Esophagus muscularis mucosa (tissue), 4 donors: ENCODE data around the gene TRIM29. TPM values are rescaled to one million over a fixed set of nuclear protein-coding genes. Genes with fewer than 3 reads are reported as not detected.

Source experiments
- DNase-seq: peaks from one replicate; pipeline ENCODE4 v3.0.0-alpha.2; 2017; ENCODE audit errors: extremely low spot score
- H3K27ac ChIP-seq, 4 donors: fragments of 200-600 bp; sonication (generic); replicated peaks in 1 of 4; 1 replicate in 3 of 4; 2 replicates in 1 of 4; pipeline ENCODE4 v1.5.1; 2016 to 2019; ENCODE audit warnings: mild to moderate bottlenecking in 1 of 4
- H3K27me3 ChIP-seq, 4 donors: fragments of 200-600 bp; sonication (generic); one replicate each; pipeline versions ENCODE4 v1.5.1 to v1.6.0; 2016 to 2019
- H3K36me3 ChIP-seq, 4 donors: fragments of 200-600 bp; sonication (generic); one replicate each; pipeline ENCODE4 v1.5.1; 2016 to 2019
- H3K4me1 ChIP-seq, 4 donors: fragments of 200-600 bp; sonication (generic); one replicate each; pipeline ENCODE4 v1.5.1; 2016 to 2019
- H3K4me3 ChIP-seq, 4 donors: fragments of 200-600 bp; sonication (generic); 1 replicate in 2 of 4; 2 replicates in 2 of 4; pipeline ENCODE4 v1.5.1; 2016 to 2019; ENCODE audit warnings: mild to moderate bottlenecking in 4 of 4, moderate library complexity in 1 of 4
- H3K9me3 ChIP-seq, 4 donors: fragments of 200-600 bp; sonication (generic); 1 replicate in 3 of 4; 2 replicates in 1 of 4; pipeline ENCODE4 v1.5.1; 2016 to 2019
- EP300 ChIP-seq: sonication (generic); formaldehyde crosslinking; IDR thresholded peaks from one replicate; pipeline ENCODE4 v1.6.1; 2017; ENCODE audit warnings: antibody characterized with exemption
- POLR2A ChIP-seq: fragments of 450-650 bp; IDR thresholded peaks from one replicate; pipeline ENCODE4 v1.6.1; 2017; ENCODE audit warnings: antibody characterized with exemption, moderate library complexity, mild to moderate bottlenecking, low read depth
- POLR2AphosphoS5 ChIP-seq, 2 donors: sonication (generic); formaldehyde crosslinking; IDR thresholded peaks; one replicate each; pipeline ENCODE4 v1.6.1; 2017; ENCODE audit warnings: antibody characterized with exemption in 2 of 2
- WGBS: methylation state at CpG from one replicate; pipeline ENCODE4 v1.1.5; 2018; 5-methylcytosine and 5-hydroxymethylcytosine counted together
- intact Hi-C: fragments of 100-400 bp; cut with DNase I; formaldehyde crosslinking; loops from one replicate; pipeline ENCODE4 v1.15.1; 2023
- total RNA-seq, 4 donors: library from RNA; depleted of rRNA; stranded (reverse); fragments of >200 nt; gene quantifications; one replicate each; pipeline versions ENCODE4 v1.1.0 to v1.2.1, GENCODE V29; 2016
- TF ChIP-seq, protein P1 (sequence below), 3 experiments: fragments of 200-600 bp in 2 of 3; fragments of 450-650 bp in 1 of 3; sonication (generic) in 2 of 3; IDR thresholded peaks; one replicate each; pipeline ENCODE4 v1.5.1; 2017 to 2019; ENCODE audit warnings: antibody characterized with exemption in 3 of 3, mild to moderate bottlenecking in 2 of 3, moderate library complexity in 1 of 3

The TRIM29 gene
- total RNA-seq, 4 donors from 2014 or later = 0.45 to 1.3 (median 0.75) TPM

DNA sequence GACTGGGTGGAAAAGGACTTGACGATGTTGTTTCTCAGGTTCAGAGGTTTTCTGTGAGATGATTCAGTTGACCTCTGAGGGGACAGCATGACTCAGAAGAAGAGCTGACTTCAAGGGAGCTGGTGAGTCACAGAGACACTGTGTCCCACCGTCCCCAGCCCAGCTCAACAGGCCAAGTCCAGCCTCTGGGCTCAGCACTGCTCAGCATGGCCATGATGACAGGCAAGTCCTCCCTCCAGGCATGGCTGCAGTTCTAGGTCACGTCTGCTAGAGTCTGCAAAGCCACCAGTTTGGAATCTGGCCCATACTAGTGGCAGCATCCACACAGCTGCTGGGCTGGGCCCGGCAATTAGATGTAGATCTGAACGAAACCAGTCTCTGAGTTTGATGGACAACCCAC, 12.9 kb downstream of the TRIM29 start:
- DNase-seq = no peak
- peaks cover 0 to 5% (median 0%) of the 10 kb centered on the region in 4 donors for H3K4me1 ChIP-seq
- no peak overlapping the region for H3K27ac ChIP-seq
- H3K4me3 ChIP-seq = no peak overlapping the region
- H3K9me3 ChIP-seq = peaks cover 0 to 3% (median 0%) of the 10 kb centered on the region in 4 donors
- intact Hi-C loops = no loop called here
- H3K36me3 ChIP-seq = no peaks in the 10 kb centered on the region
- WGBS = 69% methylated on average over 4 of the region's 5 CpGs
- H3K27me3 ChIP-seq = peaks cover 0 to 5% (median 0%) of the 10 kb centered on the region in 4 donors
- TF ChIP-seq EP300 = no peak
- no peak for TF ChIP-seq POLR2A
- TF ChIP-seq, protein P1, sequence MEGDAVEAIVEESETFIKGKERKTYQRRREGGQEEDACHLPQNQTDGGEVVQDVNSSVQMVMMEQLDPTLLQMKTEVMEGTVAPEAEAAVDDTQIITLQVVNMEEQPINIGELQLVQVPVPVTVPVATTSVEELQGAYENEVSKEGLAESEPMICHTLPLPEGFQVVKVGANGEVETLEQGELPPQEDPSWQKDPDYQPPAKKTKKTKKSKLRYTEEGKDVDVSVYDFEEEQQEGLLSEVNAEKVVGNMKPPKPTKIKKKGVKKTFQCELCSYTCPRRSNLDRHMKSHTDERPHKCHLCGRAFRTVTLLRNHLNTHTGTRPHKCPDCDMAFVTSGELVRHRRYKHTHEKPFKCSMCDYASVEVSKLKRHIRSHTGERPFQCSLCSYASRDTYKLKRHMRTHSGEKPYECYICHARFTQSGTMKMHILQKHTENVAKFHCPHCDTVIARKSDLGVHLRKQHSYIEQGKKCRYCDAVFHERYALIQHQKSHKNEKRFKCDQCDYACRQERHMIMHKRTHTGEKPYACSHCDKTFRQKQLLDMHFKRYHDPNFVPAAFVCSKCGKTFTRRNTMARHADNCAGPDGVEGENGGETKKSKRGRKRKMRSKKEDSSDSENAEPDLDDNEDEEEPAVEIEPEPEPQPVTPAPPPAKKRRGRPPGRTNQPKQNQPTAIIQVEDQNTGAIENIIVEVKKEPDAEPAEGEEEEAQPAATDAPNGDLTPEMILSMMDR (IDR thresholded peaks at IDR 0.05) = no peak
- no peak for TF ChIP-seq POLR2AphosphoS5 (IDR thresholded peaks at IDR 0.05)

DNA sequence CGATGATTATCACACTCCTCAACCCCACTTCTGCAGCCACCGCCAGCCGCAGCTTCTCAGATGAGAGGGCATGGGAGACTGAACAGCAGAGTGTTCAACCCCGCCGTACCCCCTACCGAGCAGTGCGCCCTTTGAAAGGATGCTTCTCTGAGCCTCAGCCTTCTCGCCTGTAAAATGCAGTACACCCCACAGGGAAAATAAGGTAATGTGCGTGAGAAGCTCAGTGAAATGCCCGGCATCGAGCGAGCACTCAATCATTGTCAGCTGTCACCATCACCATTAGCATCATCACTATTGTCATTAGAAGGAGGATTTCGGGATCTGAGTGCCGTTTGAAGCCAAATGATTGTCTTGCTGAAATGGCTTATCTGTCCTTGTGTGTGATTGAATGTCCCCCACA, 13.6 kb downstream of the TRIM29 start:
- Histone ChIP-seq H3K27me3 (peaks cover 0 to 5% (median 0%) of the 10 kb centered on the region in 4 donors), H3K4me3 (no peak overlapping the region), H3K4me1 (peaks cover 0 to 5% (median 0%) of the 10 kb centered on the region in 4 donors), H3K9me3 (peaks cover 0 to 3% (median 0%) of the 10 kb centered on the region in 4 donors), H3K27ac (no peak overlapping the region), H3K36me3 (no peaks in the 10 kb centered on the region)
- DNase-seq = no peak
- intact Hi-C loops = no loop called here
- 82% methylated on average over 11 of the region's 14 CpGs for WGBS
- no peak for TF ChIP-seq POLR2AphosphoS5 (IDR thresholded peaks at IDR 0.05)
- TF ChIP-seq POLR2A = no peak
- TF ChIP-seq, protein P1 (IDR thresholded peaks at IDR 0.05) = no peak
- TF ChIP-seq EP300 = no peak

DNA sequence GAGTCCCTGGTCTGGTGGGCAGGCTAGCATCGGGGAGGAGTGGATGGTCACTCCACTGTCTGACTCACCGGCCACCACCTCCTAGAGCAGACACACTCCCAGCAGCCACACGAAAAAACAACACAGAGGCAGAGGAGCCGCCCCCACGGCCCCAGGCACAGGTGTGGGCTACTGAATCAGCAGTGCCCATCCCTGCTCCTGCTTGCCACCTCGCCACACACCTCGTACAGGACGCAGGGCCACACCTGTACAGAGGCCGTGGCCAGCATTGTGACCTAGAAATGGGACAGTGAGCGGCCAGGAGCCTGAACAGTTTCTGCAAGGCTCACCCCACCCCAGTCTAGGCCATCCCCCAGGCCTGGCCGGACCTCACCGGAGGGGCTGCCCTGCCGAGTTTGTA, 14.0 kb downstream of the TRIM29 start:
- Histone ChIP-seq H3K27me3 (peaks cover 0 to 5% (median 0%) of the 10 kb centered on the region in 4 donors), H3K4me1 (peaks cover 0 to 5% (median 0%) of the 10 kb centered on the region in 4 donors), H3K27ac (no peak overlapping the region), H3K36me3 (no peaks in the 10 kb centered on the region), H3K9me3 (peaks cover 0 to 3% (median 0%) of the 10 kb centered on the region in 4 donors), H3K4me3 (no peak overlapping the region)
- intact Hi-C loops = no loop called here
- no peak for TF ChIP-seq EP300
- TF ChIP-seq, protein P1 (IDR thresholded peaks at IDR 0.05) = no peak
- no peak for TF ChIP-seq POLR2A
- TF ChIP-seq POLR2AphosphoS5 (IDR thresholded peaks at IDR 0.05) = no peak
- WGBS = 85% methylated on average over 9 of the region's 13 CpGs
- no peak for DNase-seq

DNA sequence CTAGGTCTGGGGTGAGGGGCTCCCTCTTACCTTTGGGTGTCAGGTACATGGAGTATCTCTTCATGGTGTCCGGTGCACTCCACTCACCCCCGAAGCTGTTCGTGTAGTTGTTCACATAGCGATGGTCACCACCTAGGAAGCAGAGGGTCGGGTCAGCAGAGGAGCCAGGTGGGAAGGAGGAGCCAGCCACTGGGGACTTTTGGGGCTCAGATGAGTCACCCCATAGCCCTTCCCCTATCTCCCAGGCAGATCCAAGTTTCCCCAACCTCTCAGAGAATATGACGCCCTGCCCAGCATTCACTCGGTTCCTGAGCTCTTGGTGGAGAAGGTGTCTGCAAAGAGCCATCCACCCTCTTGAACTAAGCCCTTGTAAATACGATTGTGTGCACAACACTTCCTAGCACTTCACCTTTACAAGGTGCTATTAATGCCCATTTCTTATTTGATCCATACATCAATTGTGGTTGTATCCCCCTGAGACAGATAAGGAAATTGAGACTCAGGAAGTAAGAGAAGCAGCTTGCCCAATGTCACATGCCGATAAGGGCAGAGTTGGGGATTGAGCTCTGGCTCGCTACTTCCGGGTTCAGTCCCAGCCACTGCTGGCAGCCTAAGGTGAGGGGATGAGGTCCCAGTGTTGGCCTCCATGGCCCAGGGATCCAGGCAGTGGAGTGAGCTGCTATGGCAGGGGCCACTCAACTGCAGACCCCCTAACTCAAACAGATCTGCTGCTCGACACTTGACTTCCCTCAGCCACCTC, 14.8 kb downstream of the TRIM29 start:
- WGBS = 81% methylated on average over 10 of the region's 12 CpGs

More for the DNA sequence above, 14.8 kb downstream of the TRIM29 start:
- intact Hi-C loops = no loop called here
- peaks cover 0 to 3% (median 0%) of the 10 kb centered on the region in 4 donors for H3K9me3 ChIP-seq
- H3K4me3 ChIP-seq = no peak overlapping the region
- H3K36me3 ChIP-seq = no peaks in the 10 kb centered on the region
- no peak overlapping the region for H3K27ac ChIP-seq
- TF ChIP-seq EP300 = no peak
- no peak for TF ChIP-seq POLR2AphosphoS5 (IDR thresholded peaks at IDR 0.05)
- TF ChIP-seq POLR2A = no peak
- TF ChIP-seq, protein P1 (IDR thresholded peaks at IDR 0.05) = no peak
- H3K4me1 ChIP-seq = no peaks in the 10 kb centered on the region
- DNase-seq = no peak
- H3K27me3 ChIP-seq = peaks cover 0 to 5% (median 0%) of the 10 kb centered on the region in 4 donors
